OCI-LY7 (cell line): ENCODE measurements around the gene PLEKHG5.

Experiments used
- CTCF ChIP-seq: fragments of 200-600 bp; sonication (generic); conservative IDR thresholded peaks from 2 replicates; pipeline ENCODE4 v1.5.1; 2014; ENCODE audit warnings: mild to moderate bottlenecking, antibody characterized with exemption, low read length, moderate library complexity, mixed read lengths
- EZH2phosphoT487 ChIP-seq: fragments of 200-600 bp; sonication (generic); IDR thresholded peaks from 2 replicates; pipeline ENCODE4 v1.6.1; 2018; ENCODE audit warnings: low read depth, borderline replicate concordance, mild to moderate bottlenecking, mixed run types, antibody characterized with exemption, low read length, moderate library complexity, mixed read lengths

GRCh38 chr1:6494627-6495026 lies 3.2 kb upstream of the PLEKHG5 start:
- TF ChIP-seq CTCF = no peak
- TF ChIP-seq EZH2phosphoT487 = no peak
